SK-N-MC (cell line): Measurements from ENCODE around the gene ARHGEF1.

Experiments used
- DNase-seq: peaks from one replicate; pipeline ENCODE4 v3.0.0-alpha.2; 2011; ENCODE audit warnings: low read depth, low spot score
- H3K27ac ChIP-seq: fragments of 200-600 bp; sonication (generic); 2 replicates; pipeline ENCODE4 v1.5.1; 2016; ENCODE audit warnings: mixed run types
- H3K36me3 ChIP-seq: fragments of 200-600 bp; sonication (generic); 2 replicates; pipeline ENCODE4 v1.6.1; 2017; ENCODE audit warnings: antibody characterized with exemption, low read length, mixed read lengths; ENCODE audit not compliant: insufficient read depth
- H3K4me3 ChIP-seq: fragments of 200-600 bp; sonication (generic); 2 replicates; pipeline ENCODE4 v1.5.1; 2016
- H3K9ac ChIP-seq: fragments of 200-600 bp; sonication (generic); 2 replicates; pipeline ENCODE4 v1.8.0; 2017; ENCODE audit warnings: mixed run types, mixed read lengths; ENCODE audit not compliant: insufficient read length
- H3K9me3 ChIP-seq: fragments of 200-600 bp; sonication (generic); 2 replicates; pipeline ENCODE4 v1.6.1; 2017; ENCODE audit warnings: low read depth, mild to moderate bottlenecking, antibody characterized with exemption, low read length, moderate library complexity, mixed read lengths
- EZH2 ChIP-seq: fragments of 200-600 bp; sonication (generic); IDR thresholded peaks from one replicate; pipeline ENCODE4 v1.6.1; 2017; ENCODE audit warnings: antibody characterized with exemption
- FOXP2 ChIP-seq: optimal IDR thresholded peaks from 2 replicates; pipeline ENCODE3; 2011; ENCODE audit warnings: mild to moderate bottlenecking, moderate library complexity; ENCODE audit not compliant: insufficient read depth; ENCODE audit errors: extremely low read length, control extremely low read depth
- POLR2AphosphoS5 ChIP-seq: IDR thresholded peaks from 2 replicates; pipeline ENCODE4 v1.6.1; 2012; ENCODE audit warnings: mild to moderate bottlenecking, low read depth, low read length, borderline replicate concordance

Gene ARHGEF1

DNA sequence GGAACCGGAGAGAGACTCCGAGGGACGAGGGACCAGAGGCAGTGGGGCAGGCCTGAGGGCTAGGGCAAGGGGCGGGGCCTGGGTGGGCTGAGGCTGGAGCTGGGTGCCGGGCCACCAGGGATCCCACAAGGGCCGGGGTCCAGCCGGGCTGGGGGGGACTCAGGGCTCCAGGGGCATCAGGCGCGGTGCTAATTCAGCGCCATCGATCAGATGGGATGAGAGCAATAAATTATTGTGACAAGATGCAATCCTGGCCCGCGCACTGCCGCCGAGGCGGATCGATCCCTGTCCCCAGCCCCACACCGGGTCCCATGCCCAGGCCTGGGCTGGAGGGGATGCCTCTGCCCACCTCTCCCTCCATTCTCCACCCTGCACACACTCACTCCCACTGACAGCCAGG, 39.6 kb downstream of the ARHGEF1 start:
- Histone ChIP-seq H3K9ac (no peak overlapping the region), H3K36me3 (no peaks in the 10 kb centered on the region), H3K4me3 (no peak overlapping the region), H3K9me3 (no peaks in the 10 kb centered on the region), H3K27ac (no peak overlapping the region)
- DNase-seq = no peak
- no peak for TF ChIP-seq POLR2AphosphoS5
- no peak for TF ChIP-seq FOXP2
- no peak for TF ChIP-seq EZH2

- Histone ChIP-seq H3K36me3 (no peaks in the 10 kb centered on the region), H3K9ac (no peak overlapping the region), H3K9me3 (no peaks in the 10 kb centered on the region), H3K27ac (no peak overlapping the region), H3K4me3 (no peak overlapping the region)
- TF ChIP-seq FOXP2 = no peak
- TF ChIP-seq EZH2 = no peak
- no peak for TF ChIP-seq POLR2AphosphoS5
- no peak for DNase-seq
These were observed 40.2 kb downstream of the ARHGEF1 start for GRCh38 chr19:41923045-41923788.

DNA sequence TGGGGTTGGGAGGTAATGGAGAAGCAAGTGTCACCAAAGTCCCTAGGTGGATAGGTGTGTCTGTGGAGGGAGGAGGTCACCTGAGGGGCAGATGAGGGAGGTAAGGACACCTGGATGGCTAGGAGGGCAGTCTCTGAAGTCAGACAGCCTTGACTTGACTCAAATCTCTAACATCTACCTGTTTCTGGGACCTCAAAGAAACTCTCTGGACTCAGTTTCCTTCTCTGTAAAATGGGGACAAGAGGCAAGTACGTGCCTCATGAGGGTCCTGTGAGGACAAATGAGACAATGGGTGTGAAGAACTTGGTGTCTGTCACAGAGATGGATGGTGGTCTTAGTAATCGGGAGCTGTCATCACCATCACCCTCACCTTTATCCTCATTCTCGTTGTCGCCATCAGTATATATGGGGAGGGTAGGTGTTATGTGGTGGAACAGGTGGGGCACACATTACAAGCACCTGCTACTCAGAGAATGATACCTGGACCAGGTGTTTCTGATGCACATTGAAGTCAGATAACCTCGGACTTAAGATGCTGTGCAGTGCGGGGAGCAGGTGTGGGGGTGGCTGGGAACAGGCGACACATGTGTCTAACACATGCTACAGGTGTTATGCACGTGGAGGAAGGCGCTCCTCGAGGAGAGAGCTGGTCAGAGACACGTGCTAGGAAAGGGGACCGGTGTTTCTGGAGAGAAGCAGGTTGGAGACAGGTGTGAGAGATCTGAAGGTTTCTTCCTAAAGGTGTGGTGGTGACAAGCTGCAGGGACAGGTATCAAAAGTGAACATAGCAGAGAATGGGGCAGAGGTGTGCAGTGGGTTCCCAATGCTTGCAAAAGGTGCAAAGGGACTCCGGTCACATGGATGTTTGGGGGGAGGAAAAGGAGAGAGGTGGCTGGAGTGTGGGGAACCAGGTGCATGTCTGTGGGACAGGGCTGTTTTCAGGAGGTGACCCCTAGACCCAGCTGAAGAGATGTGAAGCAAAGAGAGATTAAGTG, 41.5 kb downstream of the ARHGEF1 start:
- no peak overlapping the region for H3K27ac ChIP-seq
- H3K4me3 ChIP-seq = no peak overlapping the region
- no peaks in the 10 kb centered on the region for H3K36me3 ChIP-seq
- no peak overlapping the region for H3K9ac ChIP-seq
- no peak for TF ChIP-seq FOXP2
- TF ChIP-seq EZH2 = no peak
- no peak for TF ChIP-seq POLR2AphosphoS5
- H3K9me3 ChIP-seq = no peaks in the 10 kb centered on the region
- no peak for DNase-seq

- H3K9me3 ChIP-seq = no peaks in the 10 kb centered on the region
- H3K4me3 ChIP-seq = no peak overlapping the region
- no peak for DNase-seq
- no peak for TF ChIP-seq EZH2
- TF ChIP-seq POLR2AphosphoS5 = no peak
- TF ChIP-seq FOXP2 = no peak
- no peak overlapping the region for H3K27ac ChIP-seq
- no peak overlapping the region for H3K9ac ChIP-seq
- no peaks in the 10 kb centered on the region for H3K36me3 ChIP-seq
These were observed 42.4 kb downstream of the ARHGEF1 start for GRCh38 chr19:41925208-41926003.

DNA sequence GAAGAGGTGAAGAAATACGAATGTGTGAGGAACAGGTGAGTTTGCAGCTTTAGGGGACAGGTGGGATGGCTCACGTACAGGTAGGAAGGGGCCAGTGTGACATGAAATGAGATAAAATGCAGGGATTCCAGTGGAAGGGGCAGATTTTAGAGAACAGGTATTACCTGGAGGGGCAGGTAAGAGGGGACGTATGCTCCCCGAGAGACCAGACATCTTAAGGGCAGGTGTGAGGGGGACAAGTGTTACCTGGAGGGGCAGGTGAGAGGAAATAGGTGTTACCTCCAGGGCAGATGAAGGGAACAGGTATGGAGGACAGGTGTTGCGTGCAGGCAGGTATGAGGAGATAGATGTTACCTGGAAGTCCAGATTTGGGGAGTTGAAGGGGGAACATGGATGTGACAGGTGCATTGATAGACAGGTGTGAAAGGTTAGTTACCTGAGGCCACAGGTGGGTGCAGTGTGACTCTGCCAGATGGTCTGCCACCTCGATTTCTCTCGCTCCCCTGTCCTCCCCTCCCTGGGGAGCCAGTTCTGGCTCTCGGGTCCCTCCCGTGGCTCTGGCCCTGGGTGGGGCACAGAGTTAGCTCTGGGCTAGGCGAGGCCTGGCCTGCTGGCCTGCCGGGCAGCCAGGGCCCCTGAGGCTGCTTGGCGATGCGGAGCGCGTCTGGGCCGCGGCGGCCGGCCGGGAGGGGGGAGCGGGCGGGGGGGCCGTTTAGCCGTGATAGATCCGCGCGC, 43.2 kb downstream of the ARHGEF1 start:
- no peak for TF ChIP-seq EZH2
- no peak for TF ChIP-seq FOXP2
- no peak for TF ChIP-seq POLR2AphosphoS5
- Histone ChIP-seq H3K36me3 (no peaks in the 10 kb centered on the region), H3K27ac (no peak overlapping the region), H3K4me3 (no peak overlapping the region), H3K9ac (no peak overlapping the region), H3K9me3 (no peaks in the 10 kb centered on the region)
- DNase-seq = no peak

DNA sequence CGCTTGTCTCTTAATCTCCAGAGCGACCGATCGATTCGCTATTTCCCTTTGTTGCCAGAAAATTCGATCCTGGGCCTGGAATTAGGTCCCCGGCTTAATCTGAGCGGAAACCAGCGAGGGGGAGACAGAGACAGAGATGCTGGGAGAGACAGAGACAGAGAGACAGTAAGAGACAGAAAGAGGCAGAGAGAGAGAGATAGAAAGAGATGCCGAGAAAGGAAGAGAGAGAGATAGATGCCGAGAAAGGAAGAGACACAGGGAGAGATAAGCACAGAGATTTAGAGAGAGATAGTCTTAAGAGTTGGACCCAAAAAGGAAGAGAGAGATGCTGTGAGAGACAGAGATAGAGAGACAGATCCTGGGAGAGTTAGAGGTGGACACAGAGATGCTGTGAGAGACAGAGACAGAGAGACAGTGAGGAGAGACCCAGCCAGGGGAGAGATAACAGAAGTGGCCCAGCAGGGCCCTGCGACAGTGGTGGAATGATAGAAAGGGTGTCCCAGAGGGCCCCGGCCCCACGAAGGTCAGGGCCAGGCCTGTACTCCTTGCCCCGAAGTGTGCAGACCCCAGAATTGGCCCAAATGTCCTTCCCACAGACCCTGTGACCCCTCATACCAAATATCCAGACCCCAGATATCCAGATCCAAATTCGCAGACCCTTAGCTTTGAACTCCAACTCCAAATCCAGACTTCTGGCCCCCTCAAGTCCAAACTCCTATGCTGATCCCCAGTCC, 43.9 kb downstream of the ARHGEF1 start:
- H3K4me3 ChIP-seq = no peak overlapping the region
- TF ChIP-seq FOXP2 (no peak), POLR2AphosphoS5 (no peak), EZH2 (no peak)

More for the DNA sequence above, 43.9 kb downstream of the ARHGEF1 start:
- DNase-seq = no peak
- Histone ChIP-seq H3K9me3 (no peaks in the 10 kb centered on the region), H3K27ac (no peak overlapping the region), H3K36me3 (no peaks in the 10 kb centered on the region), H3K9ac (no peak overlapping the region)
